ENCODE measurements around the gene EIF3A. TPM values are rescaled to one million over a fixed set of nuclear protein-coding genes. Genes with fewer than 3 reads are reported as not detected.
A peak's percentile ranks its signal among the peaks of the same experiment; 100 is the strongest.
"Not testable (repeated sequence)": the region's sequence is repeated elsewhere in the genome, so short reads cannot be mapped to it uniquely, and the experiment has no call there.

EIF3A gene
- total RNA-seq, 1 donor from 2014 or later = 159 TPM

DNA sequence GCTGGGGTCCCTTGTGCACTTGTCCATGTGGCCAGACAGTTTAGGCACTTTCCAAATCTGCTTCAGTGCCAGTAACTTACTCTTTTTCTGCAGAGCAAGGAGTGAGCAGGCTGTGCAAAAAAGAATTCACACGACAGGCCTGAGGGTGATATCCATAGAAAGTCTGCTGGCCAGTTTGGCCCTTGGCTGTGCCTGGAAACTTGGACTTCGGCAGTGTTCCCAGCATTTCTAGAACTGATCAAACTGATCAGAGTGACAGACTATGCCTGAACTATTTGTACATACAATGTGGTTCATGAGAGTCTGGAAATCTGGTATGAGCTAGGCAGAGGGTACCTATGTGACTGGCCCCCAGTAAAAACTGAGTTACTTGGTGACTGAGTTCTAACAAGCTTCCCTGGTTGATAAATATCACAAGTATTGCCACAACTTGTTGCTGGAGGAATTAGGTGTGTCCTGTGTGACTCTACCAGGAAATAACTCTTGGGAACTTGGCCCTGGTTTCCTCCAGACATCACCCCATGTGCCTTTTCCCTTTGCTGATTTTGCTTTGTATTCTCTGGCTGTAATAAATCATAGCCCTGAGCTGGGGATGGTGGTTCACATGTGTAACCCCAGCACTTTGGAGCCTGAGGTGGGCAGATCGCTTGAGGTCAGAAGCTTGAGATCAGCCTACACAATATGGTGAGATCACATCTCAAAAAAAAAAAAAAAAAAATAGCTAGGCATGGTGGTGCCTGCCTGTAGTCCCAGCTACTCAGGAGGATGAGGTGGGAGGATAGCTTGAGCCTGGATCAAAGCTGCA is 20.0 kb upstream of the EIF3A start:
- no peak for DNase-seq (ENCODE audit: low spot score)

DNA sequence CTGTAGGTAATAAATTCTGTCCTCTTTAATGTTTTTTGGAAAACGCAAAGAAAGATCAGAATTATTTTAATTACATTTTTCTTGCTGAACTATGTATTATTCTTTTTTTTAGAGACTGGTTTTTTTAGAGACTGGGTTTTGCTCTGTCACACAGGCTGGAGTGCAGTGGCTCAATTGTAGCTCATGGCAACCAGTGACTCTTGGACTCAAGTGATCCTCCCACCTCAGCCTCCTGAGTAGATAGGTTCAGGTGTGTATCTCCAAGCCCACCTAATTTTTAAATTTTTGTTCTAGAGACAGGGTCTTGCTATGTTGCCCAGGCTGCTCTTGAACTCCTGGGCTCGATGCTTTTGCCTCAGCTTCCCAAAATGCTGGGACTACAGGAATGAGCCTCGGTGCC is 18.0 kb upstream of the EIF3A start:
- DNase-seq (ENCODE audit: low spot score) = no peak

- DNase-seq (ENCODE audit: low spot score) = not testable (repeated sequence)
These were observed 16.2 kb upstream of the EIF3A start for GRCh38 chr10:119096641-119097415.

GRCh38 chr10:119095640-119096039 is 15.0 kb upstream of the EIF3A start:
- no peak for DNase-seq (ENCODE audit: low spot score)

DNA sequence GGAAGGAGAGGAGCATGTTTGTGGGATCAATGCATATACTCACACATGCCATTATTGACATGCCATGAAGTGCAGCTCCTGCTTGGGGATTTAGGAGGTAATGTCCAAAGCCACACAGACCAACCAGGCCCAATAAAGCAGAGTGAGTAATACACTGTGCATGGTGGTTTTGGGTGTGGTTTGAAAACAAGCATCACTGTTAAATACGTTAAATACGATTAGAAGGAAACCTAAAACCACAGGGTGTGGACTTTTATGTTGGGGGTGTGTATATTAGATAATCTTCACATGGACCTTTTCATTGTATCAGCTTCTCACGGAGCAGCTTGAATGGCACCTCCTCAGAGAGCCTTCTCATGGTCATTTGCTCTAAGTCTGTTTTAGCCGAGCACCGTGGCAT is 10.4 kb upstream of the EIF3A start:
- DNase-seq (ENCODE audit: low spot score) = no peak

DNA sequence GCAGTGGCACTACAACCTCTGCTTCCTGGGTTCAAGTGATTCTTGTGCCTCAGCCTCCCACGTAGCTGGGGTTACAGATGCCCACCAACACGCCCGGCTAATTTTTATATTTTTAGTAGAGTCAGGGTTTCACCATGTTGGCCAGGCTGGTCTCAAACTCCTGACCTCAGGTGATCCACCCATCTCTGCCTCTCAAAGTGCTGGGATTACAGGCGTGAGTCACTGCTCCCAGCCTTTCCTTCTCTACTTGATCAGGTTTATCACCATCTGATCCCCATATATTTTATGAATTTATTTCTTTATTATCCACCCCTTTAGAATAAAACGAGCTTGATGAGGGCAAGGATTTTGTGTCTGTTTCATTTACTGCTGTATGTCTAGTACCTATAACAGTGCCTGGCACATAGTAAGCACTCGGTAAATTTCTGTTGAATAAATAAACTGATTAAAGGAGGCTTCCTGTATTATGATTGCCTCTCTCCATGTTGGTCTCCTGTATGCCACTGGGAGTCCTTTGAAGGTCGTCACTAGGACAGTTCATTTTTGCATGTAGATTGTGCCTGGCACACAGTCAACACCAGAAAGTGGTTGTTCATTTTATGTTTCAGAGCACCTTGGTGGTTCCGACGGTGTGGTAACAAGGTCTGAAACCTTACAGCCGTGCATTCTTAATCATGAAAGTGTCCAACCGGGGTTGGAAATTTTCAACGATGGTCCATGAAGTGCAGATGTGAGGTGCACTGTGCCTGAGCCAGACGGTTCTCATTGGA is 9.6 kb upstream of the EIF3A start:
- DNase-seq (ENCODE audit: low spot score) = peak; percentile 28

DNA sequence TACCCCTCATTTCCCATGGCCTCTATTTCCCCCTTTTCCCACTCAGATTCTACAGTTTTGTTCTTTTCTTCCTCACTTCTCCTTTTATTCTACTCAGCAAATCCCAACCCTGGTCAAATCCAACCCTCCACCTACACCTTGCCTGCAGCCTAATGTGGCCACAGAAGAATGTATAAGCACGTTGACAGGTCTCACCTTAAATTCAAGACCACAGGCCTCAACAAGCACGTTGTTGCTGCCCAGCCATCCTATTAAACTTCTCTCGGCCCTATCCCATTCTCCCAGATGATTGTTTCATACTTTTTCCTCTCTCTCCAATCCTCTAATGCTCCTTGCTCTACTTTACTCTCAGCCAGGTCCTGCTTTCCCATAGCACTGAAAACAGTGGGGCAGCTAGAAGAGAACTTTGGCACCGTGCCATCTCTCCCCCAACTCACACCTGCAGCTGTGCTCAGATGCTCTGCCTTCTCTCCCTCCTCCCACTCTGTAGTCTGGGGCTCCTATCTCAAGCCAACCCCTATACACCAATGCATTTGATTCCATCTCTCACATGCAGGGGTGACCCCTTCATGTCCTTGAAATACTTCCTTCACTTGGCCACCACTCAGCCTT is 6.8 kb upstream of the EIF3A start:
- peak; percentile 26 for DNase-seq (ENCODE audit: low spot score)

GRCh38 chr10:119084896-119085295 is 4.3 kb upstream of the EIF3A start:
- DNase-seq (ENCODE audit: low spot score) = peak; percentile 53

GRCh38 chr10:119079599-119080520 is 757 bp downstream of the EIF3A start:
- DNase-seq (ENCODE audit: low spot score) = peak; percentile 90

GRCh38 chr10:119078422-119079179 is 2.0 kb downstream of the EIF3A start:
- no peak for DNase-seq (ENCODE audit: low spot score)

GRCh38 chr10:119073584-119073983 is 7.0 kb downstream of the EIF3A start:
- no peak for DNase-seq (ENCODE audit: low spot score)

DNA sequence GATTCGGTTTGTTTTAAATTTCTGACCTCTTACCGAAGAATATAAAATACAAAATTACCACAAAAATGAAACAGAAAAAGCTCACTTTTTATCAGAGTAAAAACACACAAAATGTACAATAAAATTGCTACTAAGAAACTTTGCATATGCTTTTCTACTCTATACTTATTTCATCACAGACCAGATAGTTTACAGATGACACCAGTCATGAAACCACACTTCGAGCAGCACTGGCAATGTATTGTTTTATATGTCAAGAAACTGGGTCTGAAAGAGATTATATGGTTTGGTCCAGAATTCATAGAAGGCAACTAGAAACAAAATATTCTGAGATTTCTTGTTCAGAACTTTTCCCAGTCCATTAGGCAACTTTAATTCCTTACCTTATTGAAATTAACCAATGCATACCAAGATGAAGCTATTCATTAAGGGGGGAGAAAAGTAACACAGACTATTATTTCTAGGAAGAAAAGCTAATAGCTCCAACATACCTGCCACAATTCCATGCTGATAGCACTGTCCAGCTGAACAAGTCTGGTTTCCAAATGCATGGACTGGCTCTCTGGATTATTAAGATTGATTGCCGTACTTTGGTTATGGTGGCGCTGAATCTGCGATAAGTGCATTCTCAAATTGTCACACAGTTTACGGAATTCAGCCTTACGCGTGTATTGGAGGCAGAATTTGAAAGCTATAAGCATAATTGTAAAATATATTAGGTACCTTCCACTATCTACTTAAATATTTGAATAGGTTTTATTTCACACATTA is 10.0 kb downstream of the EIF3A start:
- no peak for DNase-seq (ENCODE audit: low spot score)

DNA sequence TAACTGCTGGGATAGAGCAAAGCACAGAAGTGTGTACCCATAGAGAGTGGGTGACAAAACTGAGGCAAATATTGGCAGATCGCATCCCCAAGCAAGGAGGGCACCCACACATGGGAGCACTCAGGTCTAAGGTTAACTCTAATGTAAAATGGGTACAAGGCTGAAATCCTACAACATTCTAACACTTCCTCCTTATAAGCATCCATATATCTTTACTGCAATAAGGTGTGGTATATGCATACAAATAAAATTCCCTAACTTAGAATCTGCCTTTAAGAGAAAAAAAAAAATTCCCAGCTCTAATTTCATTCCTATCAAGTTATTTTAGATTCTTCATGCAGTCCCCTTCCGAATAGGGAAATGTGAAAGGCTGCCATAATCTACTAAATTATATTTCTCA is 18.7 kb downstream of the EIF3A start:
- no peak for DNase-seq (ENCODE audit: low spot score)

DNA sequence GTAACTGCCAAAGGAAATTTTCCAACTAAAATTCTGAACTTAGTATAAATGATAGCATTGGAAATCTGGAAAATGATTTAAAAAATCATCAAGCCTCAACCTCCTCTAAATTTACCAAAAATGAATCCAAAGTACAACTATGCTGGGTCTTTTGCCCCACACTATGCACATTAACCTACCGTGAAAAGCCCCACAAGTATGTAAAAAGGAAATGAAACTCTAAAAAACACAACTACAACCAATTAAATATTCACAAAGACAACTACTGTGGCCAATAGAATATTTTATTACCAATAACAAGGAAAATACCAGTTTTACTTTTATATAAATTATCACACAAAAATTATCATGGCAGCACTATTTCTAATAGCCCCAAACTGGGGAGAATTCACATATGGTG is 19.3 kb downstream of the EIF3A start:
- DNase-seq (ENCODE audit: low spot score) = no peak

- no peak for DNase-seq (ENCODE audit: low spot score)
These were observed 20.5 kb downstream of the EIF3A start for GRCh38 chr10:119060107-119060506.

DNA sequence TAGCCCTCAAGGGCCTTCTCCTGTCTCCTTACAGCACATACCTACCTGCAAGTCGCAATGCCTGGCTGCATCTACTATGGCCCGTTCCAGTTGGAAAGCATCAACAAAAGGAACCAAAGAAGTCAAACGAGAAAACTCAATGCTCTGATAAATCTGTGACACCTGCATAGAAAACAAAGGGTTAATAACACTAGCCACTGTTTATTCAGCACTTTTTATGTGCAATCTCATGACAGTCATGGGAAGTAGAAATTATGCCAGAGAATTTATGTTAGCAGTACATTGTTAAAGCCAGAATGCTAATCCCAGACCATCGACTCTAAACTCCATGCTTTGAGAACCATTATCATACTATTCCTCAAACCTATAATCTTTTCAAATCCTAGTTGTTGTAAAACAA is 21.1 kb downstream of the EIF3A start:
- DNase-seq (ENCODE audit: low spot score) = no peak

DNA sequence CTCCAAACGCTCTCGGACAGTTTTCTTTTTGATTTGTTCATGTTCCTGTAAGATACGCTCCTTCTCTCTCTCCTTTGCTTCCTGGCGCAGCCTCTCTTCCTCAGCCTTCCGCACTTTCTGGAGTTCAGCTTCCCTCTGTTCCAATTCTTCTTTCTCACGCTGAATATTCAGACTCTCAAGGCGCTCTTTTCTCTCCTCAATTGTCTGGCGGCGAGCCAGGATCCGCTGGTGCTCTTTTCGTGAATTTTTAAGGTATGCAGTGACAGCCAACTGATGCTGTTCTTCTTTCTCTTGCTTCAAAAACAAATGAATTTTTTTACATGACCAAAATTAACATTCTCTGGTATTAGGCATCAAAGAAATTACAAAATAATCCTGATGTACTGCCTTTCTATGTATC is 22.6 kb downstream of the EIF3A start:
- no peak for DNase-seq (ENCODE audit: low spot score)

- DNase-seq (ENCODE audit: low spot score) = no peak
These were observed 25.1 kb downstream of the EIF3A start for GRCh38 chr10:119055472-119055871.

DNA sequence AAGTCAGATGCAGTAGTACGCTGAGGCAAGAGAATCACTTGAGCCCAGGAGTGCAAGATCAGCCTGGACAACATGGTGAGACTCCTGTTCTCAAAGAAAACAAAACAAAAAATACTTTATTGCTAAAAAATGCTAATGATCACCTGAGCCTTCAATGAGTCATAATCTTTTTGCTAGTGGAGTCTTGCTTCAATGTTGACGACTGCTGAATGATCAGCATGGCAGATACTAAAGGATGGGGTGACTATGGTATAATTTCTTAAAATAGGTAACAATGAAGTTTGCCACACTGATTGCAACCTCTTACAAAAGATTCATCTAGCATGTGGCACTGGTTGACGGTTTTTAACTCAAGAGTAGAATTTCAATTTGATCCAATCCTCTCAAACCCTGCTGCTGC is 28.8 kb downstream of the EIF3A start:
- DNase-seq (ENCODE audit: low spot score) = no peak

Measured in mesenteric fat pad (tissue), 1 donor.